ENCODE measurements around the gene PCIF1.
"Not testable (repeated sequence)": the region's sequence is repeated elsewhere in the genome, so short reads cannot be mapped to it uniquely, and the experiment has no call there.

PCIF1 gene

DNA sequence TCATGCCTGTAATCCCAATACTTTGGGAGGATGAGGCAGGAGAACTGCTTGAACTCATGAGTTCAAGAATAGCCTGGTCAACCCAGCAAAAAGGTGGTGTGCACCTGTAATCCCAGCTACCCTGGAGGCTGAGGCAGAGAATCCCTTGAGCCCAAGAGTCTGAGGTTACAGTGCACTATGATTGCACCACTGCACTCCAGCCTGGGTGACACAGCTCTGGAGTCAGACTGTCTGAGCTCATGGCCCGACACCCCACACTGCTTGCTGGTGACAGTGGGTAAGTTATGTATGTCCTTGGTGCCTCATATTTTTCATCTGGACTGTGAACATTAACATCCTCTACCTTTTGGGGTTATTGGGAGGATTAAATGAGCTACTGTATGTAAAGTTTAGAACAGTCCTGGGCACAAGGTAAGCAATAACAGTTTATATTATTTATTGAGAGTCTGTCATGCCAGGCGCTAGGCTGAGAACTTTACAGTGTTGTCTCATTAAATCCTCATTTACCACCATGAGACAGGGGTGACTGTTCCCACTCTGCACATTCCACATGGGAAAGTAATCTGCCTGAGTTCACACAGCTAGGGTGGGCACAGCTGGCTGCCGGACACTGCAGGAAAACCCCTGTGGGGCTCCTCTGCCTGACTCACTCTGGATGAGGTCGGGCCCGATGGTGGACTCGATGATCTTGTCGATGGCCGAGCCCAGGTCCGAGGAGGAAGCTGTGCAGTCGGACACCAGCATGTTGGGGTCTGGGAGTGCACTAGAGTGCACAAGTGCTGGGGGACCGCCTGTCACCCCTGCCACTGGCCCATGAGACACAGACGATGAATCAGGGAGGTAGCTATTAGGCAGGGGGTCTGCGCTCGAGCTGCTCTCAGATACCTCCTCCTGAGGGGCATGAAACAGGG lies 34.6 kb downstream of the PCIF1 start:
- no peak for DNase-seq

DNA sequence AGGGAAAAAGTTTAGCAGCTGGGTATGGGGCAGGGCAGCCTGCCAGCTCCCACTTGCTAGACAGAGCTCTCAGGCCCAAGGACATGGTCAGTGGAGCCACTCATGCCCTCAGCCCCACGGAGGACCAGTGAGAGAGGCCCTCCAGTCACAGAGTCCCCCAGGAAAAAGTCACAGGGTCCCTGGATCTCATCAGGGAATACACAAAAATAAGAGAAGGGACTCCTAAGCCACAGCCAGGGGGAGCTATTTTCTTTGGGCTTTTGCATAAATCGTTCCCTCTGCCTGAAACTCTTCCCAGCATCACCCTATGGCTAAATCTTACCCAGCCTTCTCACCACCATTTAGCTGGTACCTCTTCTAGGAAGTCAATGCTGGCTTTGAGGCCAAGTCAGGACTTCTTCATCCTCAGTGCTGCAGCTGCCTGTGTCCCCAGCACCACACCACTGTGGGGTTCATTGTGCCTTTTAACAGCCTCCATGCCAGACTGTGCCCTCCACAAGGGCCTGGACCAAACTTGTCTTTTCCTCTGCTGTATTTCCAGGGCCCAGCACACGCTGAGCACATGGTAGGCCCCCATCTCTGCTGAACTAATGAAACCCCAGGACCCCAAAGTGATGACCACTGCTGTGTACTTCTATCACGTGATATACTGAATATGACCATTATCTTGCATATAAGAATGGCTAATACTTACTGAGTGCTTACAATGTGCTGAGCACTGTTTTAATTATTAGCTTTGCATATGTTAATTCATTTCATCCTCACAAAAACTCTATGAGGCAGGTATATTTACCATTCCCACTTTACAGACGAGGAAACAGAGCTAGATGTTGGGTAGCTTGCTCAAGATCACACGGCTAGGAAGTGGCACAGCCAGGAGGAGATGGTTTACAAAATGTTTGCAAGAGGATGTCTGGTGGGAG lies 35.5 kb downstream of the PCIF1 start:
- peak in 1 of 2 experiments; percentile 8 for DNase-seq

DNA sequence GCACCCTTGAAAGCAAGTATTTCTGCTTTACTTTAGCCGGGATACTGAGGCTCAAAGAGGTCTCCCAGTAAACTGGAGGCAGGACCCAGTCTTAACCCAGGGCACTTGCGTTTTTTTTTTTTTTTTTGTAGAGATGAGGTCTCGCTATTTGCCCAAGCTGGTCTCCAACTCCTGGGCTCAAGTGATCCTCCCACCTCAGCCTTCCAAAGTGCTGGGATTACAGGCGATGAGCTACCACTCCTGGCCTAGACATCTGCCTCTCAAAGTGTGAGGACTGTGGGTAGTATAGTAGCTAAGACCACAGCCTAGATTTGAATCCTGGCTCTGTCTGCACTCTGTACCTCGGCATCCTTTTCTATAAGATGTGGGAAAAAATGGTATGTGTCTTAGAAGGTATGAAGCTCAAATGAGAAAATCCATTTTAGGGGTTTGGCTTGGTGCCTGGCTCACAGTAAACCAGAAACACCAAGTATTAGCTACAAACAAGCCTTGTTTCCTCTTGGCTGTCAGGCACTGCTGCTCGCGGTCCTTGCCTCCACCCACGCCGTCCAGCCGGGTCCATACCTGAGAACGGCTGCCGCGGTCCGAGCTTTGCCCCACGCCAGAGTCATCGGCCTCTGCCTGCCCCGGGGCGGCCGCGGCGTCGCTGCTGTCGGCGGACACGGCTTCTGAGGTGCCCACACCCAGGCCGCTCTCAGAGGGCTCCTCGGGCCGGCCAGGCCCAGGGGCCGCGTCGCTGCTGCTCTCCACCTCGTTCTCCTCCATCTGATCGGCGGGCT lies 36.4 kb downstream of the PCIF1 start:
- DNase-seq: peak in 1 of 2 experiments; percentile 7

DNA sequence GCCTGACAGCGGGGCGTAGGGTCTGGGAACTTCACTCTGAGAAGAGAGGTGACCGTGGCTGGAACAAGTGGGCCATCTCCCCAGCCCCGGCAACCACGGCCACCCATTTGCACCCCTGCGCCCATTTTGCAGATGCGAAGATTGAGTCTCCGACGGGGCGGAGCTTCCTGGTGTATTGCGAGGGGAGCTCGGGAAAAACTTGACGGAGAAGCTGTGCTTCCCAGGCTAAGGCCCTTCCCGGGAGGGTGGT lies 36.9 kb downstream of the PCIF1 start:
- no peak for DNase-seq

DNA sequence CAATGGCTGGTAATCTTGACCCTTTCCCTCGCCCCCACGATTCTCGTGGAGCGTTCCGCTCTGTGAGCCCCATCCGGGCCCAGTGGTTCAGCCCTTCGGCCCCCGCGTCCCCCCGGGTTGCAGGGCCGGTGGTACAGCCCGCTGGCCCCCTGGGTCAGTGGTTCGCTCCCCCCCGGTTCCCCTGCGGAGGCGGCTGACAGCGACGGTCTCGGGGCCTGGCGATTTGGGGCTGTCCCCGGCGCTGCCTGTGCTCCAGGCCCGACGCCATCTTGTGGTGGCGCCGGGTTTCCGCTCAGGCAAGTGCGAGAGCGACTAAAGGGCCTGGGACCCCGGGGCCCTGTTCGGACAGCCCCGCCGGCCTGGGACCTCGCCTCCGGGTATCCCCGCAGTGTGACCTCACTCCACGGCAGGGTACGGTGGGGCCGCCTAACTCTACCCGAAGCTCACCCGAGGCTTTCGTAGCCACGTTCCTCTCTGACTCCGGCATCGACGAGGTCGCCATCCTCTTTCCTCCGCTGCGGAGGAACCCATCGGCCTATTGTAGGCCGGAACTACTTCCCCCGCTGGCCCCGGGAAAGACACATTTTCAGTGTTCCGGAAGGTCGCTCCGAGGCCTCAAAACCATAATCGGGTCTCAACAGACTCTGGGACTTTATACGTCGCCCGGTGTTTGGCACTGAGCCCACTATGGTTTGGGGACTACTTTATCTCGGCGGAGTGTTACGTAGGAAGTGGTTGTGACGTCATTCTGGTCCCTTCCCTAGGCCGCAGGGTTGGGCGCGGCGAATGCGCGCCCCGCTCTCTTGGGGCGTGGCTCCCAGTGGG lies 37.4 kb downstream of the PCIF1 start, which contains the start of gene ZNF335:
TSS of gene ZNF335 (minus strand) at position 529 of the 825 bp plus-strand sequence. CDS start 793 bp downstream, outside the sequence.
- DNase-seq: peak; percentile 92 to 94

DNA sequence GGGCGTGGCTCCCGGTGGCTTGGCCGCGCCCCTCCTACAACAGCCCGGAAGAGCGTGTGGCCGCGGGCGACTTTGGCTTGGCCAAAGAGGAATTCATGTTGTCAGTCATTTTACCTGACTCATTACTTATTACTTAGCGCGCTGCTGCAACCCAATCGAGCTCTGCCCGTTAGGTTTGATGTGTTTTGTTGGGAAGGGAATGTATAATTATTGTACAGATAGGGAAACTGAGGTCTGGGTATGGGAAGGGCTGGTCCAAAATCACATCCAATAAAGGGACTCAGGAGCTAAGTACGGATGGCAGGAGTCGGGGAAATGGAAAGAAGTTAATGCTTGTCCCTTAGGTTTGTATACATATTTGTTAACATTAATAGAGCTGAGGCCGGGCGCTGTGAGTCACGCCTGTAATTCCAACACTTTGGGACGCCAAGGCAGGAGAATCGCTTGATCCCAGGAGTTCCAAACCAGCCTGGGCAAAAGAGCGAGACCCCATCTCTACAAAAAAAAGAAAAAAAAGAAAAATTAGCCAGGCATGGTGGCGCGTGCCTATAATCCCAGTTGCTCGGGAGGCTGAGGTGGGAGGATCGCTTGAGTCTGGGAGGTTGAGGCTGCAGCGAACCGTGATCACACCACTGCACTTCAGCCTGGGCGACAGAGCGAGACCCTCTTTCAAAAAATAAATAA lies 38.2 kb downstream of the PCIF1 start:
- DNase-seq: no peak

DNA sequence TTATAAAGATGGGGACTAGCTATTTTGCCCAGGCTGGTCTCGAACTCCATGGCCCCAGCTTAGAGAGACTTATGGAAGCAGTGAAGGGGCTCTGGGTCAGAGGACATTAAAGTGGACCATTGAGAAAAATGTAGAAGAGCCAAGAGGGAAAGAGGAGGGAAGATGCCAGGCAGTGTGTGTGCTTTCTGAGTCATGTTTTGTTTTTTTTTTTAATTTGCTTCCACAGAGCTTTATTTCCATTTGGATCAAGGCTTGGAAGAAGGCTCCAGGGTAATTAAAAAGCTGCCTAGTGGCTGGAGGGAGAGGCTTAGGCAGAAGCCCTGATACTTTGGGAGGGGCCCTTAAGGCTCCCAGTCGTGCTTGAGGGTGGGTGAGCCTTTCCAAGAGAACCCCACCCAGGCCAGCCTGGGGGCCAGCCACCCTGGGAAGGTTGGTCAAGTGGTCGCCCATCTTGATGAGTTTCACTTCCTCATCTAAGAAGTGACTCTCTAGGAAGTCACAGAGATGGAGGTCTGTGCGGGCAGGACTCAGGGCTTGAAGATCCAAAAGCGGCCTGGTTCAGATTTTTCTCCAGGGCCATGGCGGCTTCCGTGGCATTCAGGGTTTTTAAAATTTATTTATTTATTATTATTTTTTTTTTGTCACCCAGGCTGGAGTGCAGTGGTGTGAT lies 40.5 kb downstream of the PCIF1 start:
- DNase-seq: no peak

DNA sequence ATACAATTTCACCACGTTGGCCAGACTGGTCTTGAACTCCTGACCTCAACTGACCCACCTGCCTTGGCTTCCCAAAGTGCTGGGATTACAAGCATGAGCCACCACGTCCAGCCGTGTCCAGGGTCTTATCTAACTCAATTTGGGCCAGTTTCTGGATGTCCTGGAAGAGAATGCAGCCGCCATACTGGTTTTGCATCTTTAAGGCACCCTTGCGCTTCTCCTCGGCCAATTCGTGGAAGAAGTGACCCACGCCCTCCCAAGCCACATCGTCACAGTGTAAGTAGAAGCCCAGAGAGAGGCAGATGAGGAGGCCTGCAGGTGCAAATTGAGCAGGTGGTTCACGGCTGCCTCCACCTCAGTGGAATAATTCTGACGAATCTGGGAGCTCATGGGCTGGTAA lies 41.2 kb downstream of the PCIF1 start:
- DNase-seq: no peak

DNA sequence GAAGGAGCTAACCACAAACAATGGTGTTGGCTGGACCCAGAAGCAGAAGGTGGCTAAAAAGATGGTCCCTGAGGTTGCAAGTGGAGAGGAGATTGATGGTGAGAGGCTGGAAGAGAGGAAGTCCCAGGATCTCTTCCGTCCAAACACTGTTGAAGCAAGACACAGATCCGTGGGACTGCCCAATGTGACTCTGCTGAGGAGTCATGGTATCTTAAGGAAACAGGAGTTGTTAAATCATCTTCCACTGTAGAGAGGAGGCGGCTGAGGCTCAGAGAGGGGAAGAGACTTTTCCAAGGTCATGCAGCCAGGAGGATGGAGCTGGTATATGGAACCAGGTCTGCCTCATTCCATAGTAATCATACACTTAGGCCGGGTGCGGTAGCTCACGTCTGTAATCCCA lies 41.6 kb downstream of the PCIF1 start:
- no peak for DNase-seq

DNA sequence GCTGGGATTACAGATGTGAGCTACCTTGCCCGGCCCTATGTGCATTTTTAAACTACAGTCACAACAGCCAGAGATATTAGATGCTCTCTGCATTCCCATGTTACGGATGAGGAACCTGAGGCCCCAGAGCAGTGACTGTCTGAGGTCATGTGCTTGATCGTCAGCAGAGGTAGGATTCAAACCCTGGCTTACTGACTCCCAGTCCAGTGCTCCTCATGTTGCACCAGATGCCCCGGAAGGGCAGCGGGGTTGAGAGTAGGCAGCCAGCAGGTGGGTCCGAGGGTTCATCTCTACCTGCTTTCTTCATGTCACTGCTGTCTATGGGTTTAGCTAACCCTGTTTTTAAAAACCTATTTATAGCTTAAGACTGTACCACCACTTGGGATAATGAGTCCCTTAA lies 46.8 kb downstream of the PCIF1 start:
- no peak for DNase-seq

DNA sequence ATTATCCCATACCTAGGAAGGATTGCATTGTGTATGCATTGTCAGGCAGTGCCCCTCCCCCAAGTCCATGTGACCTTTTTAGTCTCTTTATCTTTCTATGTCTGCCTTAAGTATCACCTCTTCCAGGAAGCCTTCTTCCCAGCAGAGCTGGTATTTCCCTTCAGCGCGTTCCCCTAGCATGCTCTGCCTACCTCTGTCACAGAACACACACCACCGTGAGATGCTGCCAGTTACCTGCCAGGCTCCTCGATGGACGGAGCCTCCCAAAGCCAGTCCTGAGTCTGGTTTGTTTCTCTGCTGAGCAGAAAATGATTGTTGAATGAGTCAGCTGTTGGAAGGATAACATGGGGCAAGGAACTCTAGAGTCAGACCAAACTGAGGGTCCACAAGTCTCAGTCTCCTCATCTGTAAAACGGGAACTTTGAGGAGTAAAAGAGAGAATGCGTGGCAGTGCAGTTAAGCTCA lies 48.8 kb downstream of the PCIF1 start:
- DNase-seq: no peak

DNA sequence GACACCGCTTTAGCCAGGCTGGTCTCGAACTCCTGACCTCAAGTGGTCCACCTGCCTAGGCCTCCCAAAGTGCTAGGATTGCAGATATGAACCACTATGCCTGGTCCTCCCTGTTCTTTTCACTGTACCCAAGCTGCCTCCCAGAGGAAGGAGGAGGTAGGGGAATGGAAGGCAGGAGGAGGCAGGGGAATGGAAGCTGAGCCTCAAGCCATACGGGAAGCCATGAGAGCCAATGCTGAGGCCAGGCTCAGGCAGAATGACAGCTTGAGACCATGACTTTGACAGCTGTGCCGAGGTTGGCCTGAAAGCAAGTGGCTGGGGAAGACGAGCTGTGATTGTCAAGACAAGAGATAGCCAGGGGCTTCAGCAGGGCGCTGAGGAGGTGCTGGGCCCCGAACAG lies 51.1 kb downstream of the PCIF1 start:
- DNase-seq: no peak

DNA sequence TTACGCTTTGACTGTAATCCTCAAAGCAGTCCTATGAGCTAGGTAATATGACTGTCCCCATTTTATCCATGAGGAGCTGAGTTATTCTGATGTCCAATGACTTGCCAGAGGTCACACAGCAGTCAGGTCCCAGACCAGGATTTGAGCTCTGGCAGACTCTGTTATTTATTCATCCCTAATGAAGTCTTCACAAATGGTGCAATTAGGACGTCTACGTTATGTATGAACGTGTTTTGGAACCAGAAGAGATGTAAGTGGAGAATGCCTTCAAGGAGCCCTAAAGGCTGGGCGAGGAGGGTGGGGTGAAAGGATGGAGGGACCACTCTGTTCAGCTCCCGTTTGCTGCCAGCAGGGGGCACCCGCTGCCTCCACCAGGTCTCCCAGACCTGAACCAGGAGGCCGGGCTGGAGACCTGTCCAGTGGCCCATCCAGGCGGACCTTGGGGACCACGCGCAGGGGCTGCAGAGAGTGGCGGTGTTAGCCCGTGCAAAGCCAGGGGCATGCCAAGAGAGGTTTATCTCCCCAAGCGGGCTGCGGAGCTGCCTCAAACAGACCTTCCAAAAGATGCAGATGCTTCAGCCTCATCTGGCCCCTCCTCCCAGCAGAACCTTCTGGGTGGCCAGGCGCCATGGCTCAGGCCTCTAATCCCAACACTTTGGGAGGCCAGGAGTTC lies 52.8 kb downstream of the PCIF1 start:
- peak; percentile 58 to 76 for DNase-seq

DNA sequence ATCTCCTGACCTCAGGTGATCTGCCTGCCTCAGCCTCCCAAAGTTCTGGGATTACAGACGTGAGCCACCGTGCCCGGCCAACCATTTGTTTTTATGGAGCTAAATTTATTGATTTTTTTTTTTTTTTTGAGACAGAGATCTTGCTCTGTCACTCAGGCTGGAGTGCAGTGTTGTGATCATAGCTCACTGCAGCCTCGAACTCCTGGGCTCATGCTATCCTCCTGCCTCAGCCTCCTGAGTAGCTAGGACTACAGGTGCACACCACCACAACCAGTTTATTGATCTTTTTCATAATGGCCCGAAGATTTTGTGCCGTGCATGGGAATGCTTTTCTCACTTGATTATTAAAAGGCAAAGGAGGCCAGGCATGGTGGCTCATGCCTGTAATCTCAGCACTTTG lies 54.3 kb downstream of the PCIF1 start:
- not testable (repeated sequence) for DNase-seq

DNA sequence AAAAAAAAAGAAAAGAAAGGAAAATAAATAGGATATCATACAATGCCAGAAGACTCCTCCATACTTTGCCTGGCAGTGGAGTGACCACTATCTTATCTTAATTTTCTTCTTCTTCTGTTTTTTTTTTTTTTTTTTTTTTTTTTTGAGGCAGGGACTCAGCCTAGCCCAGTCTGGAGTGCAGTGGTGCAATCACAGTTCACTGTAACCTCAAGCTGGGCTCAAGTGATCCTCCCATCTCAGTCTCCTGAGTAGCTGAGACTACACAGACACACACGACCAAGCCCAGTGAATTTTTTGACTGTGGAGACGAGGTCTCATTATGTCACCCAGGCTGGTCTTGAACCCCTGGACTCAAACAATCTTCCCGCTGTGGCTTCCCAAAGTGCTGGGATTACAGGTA lies 57.1 kb downstream of the PCIF1 start:
- no peak for DNase-seq

DNA sequence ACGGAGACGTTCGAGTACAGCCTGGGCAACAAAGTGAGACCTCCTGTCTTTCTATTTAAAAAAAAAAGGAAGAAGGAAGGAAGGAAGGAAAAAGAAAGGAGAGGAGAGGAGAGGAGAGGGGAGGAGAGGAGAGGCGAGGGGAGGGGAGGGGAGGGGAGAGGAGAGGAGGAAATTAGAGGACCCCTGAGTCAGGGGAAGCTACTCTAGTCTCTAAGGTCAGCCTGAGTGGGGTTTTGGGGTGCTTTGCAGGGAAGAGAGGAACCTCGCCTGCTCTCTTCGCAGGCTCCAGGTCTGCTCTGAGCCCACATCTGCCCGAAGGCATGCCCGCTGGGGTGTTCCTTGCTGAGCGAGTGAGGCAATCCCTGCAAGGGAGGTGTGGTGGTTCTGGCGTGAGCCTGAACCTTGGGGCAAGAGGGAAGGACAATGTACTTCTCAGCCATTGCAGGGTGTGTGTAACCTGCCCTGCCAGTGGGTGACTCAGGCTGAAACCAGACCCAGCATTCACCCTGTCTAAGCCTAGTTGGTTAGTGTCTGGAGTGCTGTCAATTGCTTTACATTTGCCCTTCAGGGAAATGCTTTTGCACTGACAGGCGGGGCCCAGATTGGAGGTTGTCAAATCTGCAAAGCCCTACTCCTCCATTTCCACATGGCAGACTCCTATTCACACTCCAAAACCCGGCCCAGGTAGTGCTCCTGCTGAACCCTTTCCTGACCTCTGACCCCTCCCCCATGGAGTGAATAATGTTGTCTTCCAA lies 58.9 kb downstream of the PCIF1 start:
- no peak for DNase-seq

DNA sequence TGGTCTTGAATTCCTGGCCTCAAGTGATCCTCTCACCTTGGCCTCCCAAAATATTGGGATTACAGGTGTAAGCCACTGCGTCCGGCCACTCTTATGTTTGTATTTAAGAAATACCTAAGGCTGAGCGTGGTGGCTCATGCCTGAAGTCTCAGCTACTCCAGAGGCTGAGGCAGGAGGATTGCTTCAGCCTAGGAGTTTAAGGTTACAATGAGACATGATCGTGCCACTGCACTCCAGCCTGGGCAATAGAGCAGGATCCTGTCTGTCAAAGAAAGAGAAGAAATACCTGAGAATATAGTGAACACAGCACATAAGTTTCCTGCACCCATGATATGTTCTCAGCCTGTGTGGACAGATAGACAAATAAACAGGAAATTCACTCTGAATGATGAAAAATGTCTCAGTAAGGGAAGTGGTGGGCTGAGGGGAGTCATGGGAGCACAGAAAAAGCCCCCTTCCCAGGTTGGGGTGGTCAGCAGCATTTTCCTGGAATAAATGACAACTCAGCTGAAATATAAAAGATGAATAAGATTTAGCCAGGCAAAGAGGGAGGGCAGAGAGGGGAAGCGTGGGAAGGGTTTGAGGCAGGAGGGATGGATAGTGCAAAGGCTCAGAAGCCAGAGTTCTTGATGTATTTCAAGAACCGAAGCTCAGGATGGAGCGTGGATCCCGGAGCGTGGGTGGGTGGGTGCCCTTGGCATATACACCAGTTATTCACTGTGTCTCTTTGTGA lies 60.4 kb downstream of the PCIF1 start:
- DNase-seq: no peak

DNA sequence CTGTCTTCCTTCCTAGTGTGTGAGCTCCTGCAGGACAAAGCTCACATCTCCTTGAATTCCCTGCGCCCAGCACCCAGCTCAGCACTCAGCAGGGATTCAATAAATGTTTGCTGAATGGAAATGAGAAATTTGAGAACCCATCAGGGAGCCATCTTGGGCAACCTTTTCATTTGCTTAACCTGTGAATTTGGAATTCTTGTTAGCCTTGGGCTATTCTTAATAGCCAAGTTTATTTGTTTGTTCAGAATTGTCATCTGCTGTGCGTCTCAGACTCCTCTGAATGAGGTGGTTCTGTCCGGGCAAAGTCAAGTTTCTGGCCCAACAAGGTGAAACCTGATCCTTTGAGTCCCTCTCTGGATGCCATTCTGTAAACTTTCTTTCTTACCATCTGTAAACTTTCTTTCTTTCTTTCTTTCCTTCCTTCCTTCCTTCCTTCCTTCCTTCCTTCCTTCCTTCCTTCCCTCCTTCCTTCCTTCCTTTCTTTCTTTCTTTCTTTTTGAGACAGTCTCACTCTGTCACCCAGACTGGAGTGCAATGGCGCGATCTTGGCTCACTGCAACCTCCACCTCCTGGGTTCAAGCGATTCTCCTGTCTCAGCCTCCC lies 61.1 kb downstream of the PCIF1 start:
- not testable (repeated sequence) for DNase-seq
